SH-SY5Y (cell line): ENCODE measurements around the gene MGMT.

ENCODE experiments used
- GATA2 ChIP-seq: IDR thresholded peaks from 2 replicates; pipeline ENCODE4 v1.6.1; 2011; ENCODE audit warnings: mild to moderate bottlenecking, low read depth, low read length
- GATA3 ChIP-seq: IDR thresholded peaks from 2 replicates; pipeline ENCODE4 v1.6.1; 2011; ENCODE audit warnings: low read depth, mild to moderate bottlenecking, low read length, moderate library complexity

DNA sequence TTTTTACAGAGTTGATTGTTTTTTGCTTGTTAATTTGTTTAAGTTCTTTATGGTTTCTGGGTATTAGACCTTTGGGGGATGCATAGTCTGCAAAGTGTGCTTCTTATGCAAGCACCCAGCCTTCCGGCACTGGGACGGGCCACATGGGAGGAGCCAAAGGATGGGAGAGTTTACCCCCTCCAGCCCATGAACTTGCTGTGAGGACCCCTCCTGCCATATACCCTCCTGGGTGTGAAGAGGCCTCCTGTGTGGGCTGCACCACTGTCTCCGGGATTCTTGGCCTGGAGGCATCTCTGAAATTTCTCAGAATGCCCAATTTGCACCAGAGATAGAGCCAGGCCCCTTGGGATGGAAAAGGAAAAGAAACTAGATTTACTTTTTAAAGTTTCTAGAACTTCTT, 150.7 kb downstream of the MGMT start:
- TF ChIP-seq GATA2 = no peak
- TF ChIP-seq GATA3 = no peak
